WTC11 (cell line): Measurements from ENCODE around the gene TMEM259. TPM values are rescaled to one million over a fixed set of nuclear protein-coding genes. Genes with fewer than 3 reads are reported as not detected.

Source experiments
- ATAC-seq: fragments of 200-7000 bp; cut with Tn5 transposase; 2 replicates; pipeline ENCODE4 v1.10.0; 2021; ENCODE audit warnings: mild to moderate bottlenecking, moderate library complexity
- CTCF ChIA-PET: fragments of 300-600 bp; sonication (Branson Sonifier 250); formaldehyde crosslinking; loops from one replicate; lab custom pipeline; 2021; ENCODE audit warnings: antibody characterized with exemption; lab: Charles Lee
- POLR2A ChIA-PET: fragments of 350-600 bp; sonication (Branson Sonifier 250); formaldehyde crosslinking; loops from one replicate; lab custom pipeline; 2021; ENCODE audit warnings: antibody characterized with exemption; lab: Charles Lee
- DNase-seq: peaks from one replicate; pipeline ENCODE4 v3.0.0; 2021; ENCODE audit warnings: low spot score
- H3K27ac Mint-ChIP-seq: 2 replicates; pipeline ENCODE4 v1.8.0; 2021; ENCODE audit warnings: mixed read lengths
- H3K27me3 Mint-ChIP-seq: 2 replicates; pipeline ENCODE4 v1.8.0; 2021; ENCODE audit warnings: low read depth, mild to moderate bottlenecking, moderate library complexity, mixed read lengths
- H3K36me3 Mint-ChIP-seq: 2 replicates; pipeline ENCODE4 v1.8.0; 2021; ENCODE audit warnings: mixed read lengths
- H3K4me1 Mint-ChIP-seq: 2 replicates; pipeline ENCODE4 v1.8.0; 2022; ENCODE audit warnings: mixed read lengths
- H3K4me3 Mint-ChIP-seq: 2 replicates; pipeline ENCODE4 v1.8.0; 2021; ENCODE audit warnings: mild to moderate bottlenecking, moderate library complexity, mixed read lengths
- H3K9me3 Mint-ChIP-seq: 2 replicates; pipeline ENCODE4 v1.8.0; 2021; ENCODE audit warnings: mixed read lengths
- ATF2 ChIP-seq: sonication (generic); formaldehyde crosslinking; IDR thresholded peaks from 2 replicates; pipeline ENCODE4 v1.8.1; 2022; ENCODE audit warnings: low read depth, missing genetic modification reagents, borderline replicate concordance
- ATF6 ChIP-seq: sonication (generic); formaldehyde crosslinking; IDR thresholded peaks from 2 replicates; pipeline ENCODE4 v1.8.1; 2023; ENCODE audit warnings: mild to moderate bottlenecking, missing genetic modification reagents
- CREM ChIP-seq: sonication (generic); formaldehyde crosslinking; IDR thresholded peaks from 2 replicates; pipeline ENCODE4 v1.8.1; 2022; ENCODE audit warnings: mild to moderate bottlenecking, missing genetic modification reagents, moderate library complexity
- E2F4 ChIP-seq: sonication (generic); formaldehyde crosslinking; IDR thresholded peaks from 2 replicates; pipeline ENCODE4 v1.8.1; 2022; ENCODE audit warnings: low read depth, mild to moderate bottlenecking, moderate library complexity, missing genetic modification reagents, borderline replicate concordance
- FOXK1 ChIP-seq: sonication (generic); formaldehyde crosslinking; IDR thresholded peaks from 2 replicates; pipeline ENCODE4 v1.8.0; 2022; ENCODE audit warnings: mild to moderate bottlenecking, moderate library complexity, missing genetic modification reagents
- FOXP1 ChIP-seq: sonication (generic); formaldehyde crosslinking; IDR thresholded peaks from 2 replicates; pipeline ENCODE4 v1.8.0; 2022; ENCODE audit warnings: missing genetic modification reagents, mild to moderate bottlenecking, moderate library complexity, borderline replicate concordance
- GABPB1 ChIP-seq: sonication (generic); formaldehyde crosslinking; IDR thresholded peaks from 2 replicates; pipeline ENCODE4 v1.8.1; 2023; ENCODE audit warnings: mild to moderate bottlenecking, missing genetic modification reagents
- IRF1 ChIP-seq: sonication (generic); formaldehyde crosslinking; IDR thresholded peaks from 2 replicates; pipeline ENCODE4 v1.8.0; 2023; ENCODE audit warnings: missing genetic modification reagents
- JUN ChIP-seq: sonication (generic); formaldehyde crosslinking; IDR thresholded peaks from 2 replicates; pipeline ENCODE4 v1.8.0; 2023; ENCODE audit warnings: mild to moderate bottlenecking, missing genetic modification reagents
- NR2C2 ChIP-seq: sonication (generic); formaldehyde crosslinking; IDR thresholded peaks from 2 replicates; pipeline ENCODE4 v1.8.0; 2022; ENCODE audit warnings: mild to moderate bottlenecking, missing genetic modification reagents
- PRRX2 ChIP-seq: fragments of 250-450 bp; sonication (Bioruptor Pico); IDR thresholded peaks from 2 replicates; pipeline ENCODE4 v1.8.0; 2021; ENCODE audit warnings: mild to moderate bottlenecking
- RELA ChIP-seq: sonication (generic); formaldehyde crosslinking; IDR thresholded peaks from 2 replicates; pipeline ENCODE4 v1.8.1; 2022; ENCODE audit warnings: missing genetic modification reagents, mild to moderate bottlenecking, borderline replicate concordance
- SMAD4 ChIP-seq: sonication (generic); formaldehyde crosslinking; IDR thresholded peaks from 2 replicates; pipeline ENCODE4 v1.8.0; 2022; ENCODE audit warnings: mild to moderate bottlenecking, missing genetic modification reagents
- SOX15 ChIP-seq: fragments of 250-450 bp; sonication (Bioruptor Pico); IDR thresholded peaks from 2 replicates; pipeline ENCODE4 v1.9.0; 2021; ENCODE audit warnings: mild to moderate bottlenecking
- TEAD1 ChIP-seq: sonication (generic); formaldehyde crosslinking; IDR thresholded peaks from 2 replicates; pipeline ENCODE4 v1.8.0; 2022; ENCODE audit warnings: mild to moderate bottlenecking, missing genetic modification reagents
- ZNF121 ChIP-seq: sonication (generic); formaldehyde crosslinking; IDR thresholded peaks from 2 replicates; pipeline ENCODE4 v1.8.0; 2023; ENCODE audit warnings: missing genetic modification reagents
- ZNF263 ChIP-seq: sonication (generic); formaldehyde crosslinking; IDR thresholded peaks from 2 replicates; pipeline ENCODE4 v1.8.1; 2022; ENCODE audit warnings: low read depth, mild to moderate bottlenecking, moderate library complexity, missing genetic modification reagents
- ZNF281 ChIP-seq: sonication (generic); formaldehyde crosslinking; IDR thresholded peaks from 2 replicates; pipeline ENCODE4 v1.8.0; 2023; ENCODE audit warnings: mild to moderate bottlenecking, missing genetic modification reagents
- ZNF396 ChIP-seq: fragments of 250-450 bp; sonication (Bioruptor Pico); IDR thresholded peaks from 2 replicates; pipeline ENCODE4 v1.8.0; 2021; ENCODE audit warnings: mild to moderate bottlenecking, moderate library complexity, borderline replicate concordance
- ZNF416 ChIP-seq: fragments of 250-450 bp; sonication (Bioruptor Pico); IDR thresholded peaks from 2 replicates; pipeline ENCODE4 v1.9.0; 2021; ENCODE audit warnings: mild to moderate bottlenecking, inconsistent platforms
- ZNF532 ChIP-seq: fragments of 250-450 bp; sonication (Bioruptor Pico); IDR thresholded peaks from 2 replicates; pipeline ENCODE4 v1.9.0; 2021; ENCODE audit warnings: mild to moderate bottlenecking, borderline replicate concordance
- total RNA-seq: library from RNA; stranded (reverse); gene quantifications from 3 replicates; pipeline ENCODE4 v1.2.3, GENCODE V29; 2021

The TMEM259 gene
- total RNA-seq, 1 experiment from 2014 or later, result 202 TPM

- TF ChIP-seq E2F4 (CRISPR knock-in tag) (no peak), IRF1 (CRISPR knock-in tag) (no peak), FOXP1 (CRISPR knock-in tag) (no peak), ZNF396 (CRISPR knock-in tag) (no peak), GABPB1 (no peak), ZNF416 (CRISPR knock-in tag) (no peak), ZNF263 (CRISPR knock-in tag) (no peak), ATF6 (CRISPR knock-in tag) (no peak)
These were observed 8.6 kb downstream of the TMEM259 start (continued) for GRCh38 chr19:1012334-1012733.

- ChIA-PET CTCF (no interaction called here), POLR2A (no interaction called here)
- DNase-seq, result no peak
These were observed 9.0 kb downstream of the TMEM259 start for GRCh38 chr19:1011831-1012333.

GRCh38 chr19:1010586-1011510 is 10.1 kb downstream of the TMEM259 start:
- Mint-ChIP-seq H3K4me1 (peaks cover 2% of the 10 kb centered on the region; the same call in 1 of the 2 replicates), H3K9me3 (no peaks in the 10 kb centered on the region), H3K4me3 (no peak overlapping the region), H3K36me3 (peaks cover 7% of the 10 kb centered on the region; the same call in 1 of the 2 replicates), H3K27me3 (no peaks in the 10 kb centered on the region; the same call in 1 of the 2 replicates), H3K27ac (no peak overlapping the region)
- POLR2A ChIA-PET, result no interaction called here
- ATAC-seq, result no peak
- DNase-seq, result no peak
- CTCF ChIA-PET, result no interaction called here
- TF ChIP-seq PRRX2, result no peak
- TF ChIP-seq JUN (CRISPR knock-in tag), result no peak
- no peak for TF ChIP-seq TEAD1
- no peak for TF ChIP-seq ZNF532 (CRISPR knock-in tag)
- no peak for TF ChIP-seq ATF2 (CRISPR knock-in tag)
- no peak for TF ChIP-seq SOX15
- no peak for TF ChIP-seq ZNF121 (CRISPR knock-in tag)
- TF ChIP-seq CREM (CRISPR knock-in tag), result no peak
- TF ChIP-seq SMAD4, result no peak
- no peak for TF ChIP-seq NR2C2 (CRISPR knock-in tag)
- TF ChIP-seq FOXK1 (CRISPR knock-in tag), result no peak
- no peak for TF ChIP-seq ZNF281 (CRISPR knock-in tag)

More at GRCh38 chr19:1011831-1012333, 9.0 kb downstream of the TMEM259 start:
- Mint-ChIP-seq H3K36me3 (peaks cover 2% of the 10 kb centered on the region; the same call in 1 of the 2 replicates), H3K27ac (no peak overlapping the region), H3K4me3 (no peak overlapping the region), H3K9me3 (no peaks in the 10 kb centered on the region), H3K27me3 (no peaks in the 10 kb centered on the region; the same call in 1 of the 2 replicates), H3K4me1 (peaks cover 11% of the 10 kb centered on the region)
- no peak for ATAC-seq
- no peak for TF ChIP-seq RELA (CRISPR knock-in tag)
